Tibial nerve (tissue), 4 donors: ENCODE results near the gene SRRD. TPM values are rescaled to one million over a fixed set of nuclear protein-coding genes. Genes with fewer than 3 reads are reported as not detected.
A peak's percentile ranks its signal among the peaks of the same experiment; 100 is the strongest.

Source experiments
- DNase-seq, 2 donors: peaks; one replicate each; pipeline ENCODE4 v3.0.0-alpha.2; 2019; ENCODE audit warnings: low spot score in 2 of 2
- H3K27ac ChIP-seq, 4 donors: fragments of 200-600 bp; sonication (generic) in 3 of 4; one replicate each; pipeline ENCODE4 v1.5.1; 2017 to 2019; ENCODE audit warnings: mild to moderate bottlenecking in 1 of 4
- H3K27me3 ChIP-seq, 2 donors: fragments of 200-600 bp; sonication (generic) in 1 of 2; one replicate each; pipeline versions ENCODE4 v1.5.1 to v1.6.0; 2017 to 2019
- H3K36me3 ChIP-seq, 3 donors: fragments of 200-600 bp; sonication (generic); one replicate each; pipeline ENCODE4 v1.5.1; 2018 to 2019
- H3K4me1 ChIP-seq, 4 donors: fragments of 200-600 bp; sonication (generic) in 3 of 4; one replicate each; pipeline ENCODE4 v1.5.1; 2017 to 2019
- H3K4me3 ChIP-seq, 4 donors: fragments of 200-600 bp; sonication (generic) in 3 of 4; one replicate each; pipeline ENCODE4 v1.5.1; 2017 to 2019; ENCODE audit warnings: mild to moderate bottlenecking in 1 of 4, moderate library complexity in 1 of 4
- H3K9me3 ChIP-seq, 4 donors: fragments of 200-600 bp; sonication (generic) in 3 of 4; one replicate each; pipeline ENCODE4 v1.5.1; 2017 to 2019
- CTCF ChIP-seq, 5 experiments: fragments of 200-600 bp in 3 of 5; fragments of 450-650 bp in 2 of 5; sonication (generic) in 3 of 5; IDR thresholded peaks; one replicate each; pipeline ENCODE4 v1.5.1; 2016 to 2019; ENCODE audit warnings: antibody characterized with exemption in 5 of 5, mild to moderate bottlenecking in 3 of 5, moderate library complexity in 2 of 5
- EP300 ChIP-seq, 2 donors: sonication (generic); formaldehyde crosslinking; IDR thresholded peaks; one replicate each; pipeline ENCODE4 v1.6.1; 2017; ENCODE audit warnings: antibody characterized with exemption in 2 of 2, mild to moderate bottlenecking in 1 of 2
- POLR2A ChIP-seq, 2 donors: fragments of 450-650 bp; IDR thresholded peaks; one replicate each; pipeline ENCODE4 v1.6.1; 2017; ENCODE audit warnings: antibody characterized with exemption in 2 of 2, mild to moderate bottlenecking in 2 of 2, moderate library complexity in 2 of 2
- WGBS, 2 donors: methylation state at CpG; one replicate each; pipeline ENCODE4 v1.1.5; 2018; 5-methylcytosine and 5-hydroxymethylcytosine counted together
- total RNA-seq, 4 donors: library from RNA; depleted of rRNA; stranded (reverse); fragments of >200 nt; gene quantifications; one replicate each; pipeline ENCODE4 v1.1.0, GENCODE V29; 2016

SRRD gene
- total RNA-seq, 4 donors from 2014 or later: 9.0 to 17.7 (median 10.4) TPM

- H3K4me3 ChIP-seq: no peak overlapping the region
- no peak for TF ChIP-seq CTCF (IDR thresholded peaks at IDR 0.05)
- no peak for TF ChIP-seq EP300 (IDR thresholded peaks at IDR 0.05)
- no peak for TF ChIP-seq POLR2A (IDR thresholded peaks at IDR 0.05)
- 89 to 93% methylated on average over 3 of the region's 3 CpGs for WGBS, 2 donors
- H3K27ac ChIP-seq: no peak overlapping the region
- peaks cover 0 to 71% (median 5%) of the 10 kb centered on the region in 3 donors for H3K36me3 ChIP-seq
- H3K27me3 ChIP-seq: no peaks in the 10 kb centered on the region
- DNase-seq: no peak
- H3K9me3 ChIP-seq: no peaks in the 10 kb centered on the region
- no peaks in the 10 kb centered on the region for H3K4me1 ChIP-seq
Measured at GRCh38 chr22:26536762-26537134, 53.1 kb downstream of the SRRD start.

GRCh38 chr22:26540119-26540518, 56.4 kb downstream of the SRRD start:
- H3K9me3 ChIP-seq: no peaks in the 10 kb centered on the region
- WGBS, 2 donors: 94% methylated on average over 2 of the region's 2 CpGs
- TF ChIP-seq POLR2A (IDR thresholded peaks at IDR 0.05) (no peak), CTCF (IDR thresholded peaks at IDR 0.05) (no peak), EP300 (IDR thresholded peaks at IDR 0.05) (no peak)
- H3K36me3 ChIP-seq: peaks cover 0 to 65% (median 0%) of the 10 kb centered on the region in 3 donors
- no peaks in the 10 kb centered on the region for H3K4me1 ChIP-seq
- no peak for DNase-seq
- H3K27me3 ChIP-seq: no peaks in the 10 kb centered on the region
- no peak overlapping the region for H3K4me3 ChIP-seq
- no peak overlapping the region for H3K27ac ChIP-seq

GRCh38 chr22:26541167-26541819, 57.6 kb downstream of the SRRD start:
- no peak for TF ChIP-seq EP300 (IDR thresholded peaks at IDR 0.05)
- no peak for TF ChIP-seq POLR2A (IDR thresholded peaks at IDR 0.05)
- TF ChIP-seq CTCF (IDR thresholded peaks at IDR 0.05): no peak
- H3K27ac ChIP-seq: no peak overlapping the region
- no peaks in the 10 kb centered on the region for H3K9me3 ChIP-seq
- 93 to 95% methylated on average over 39 to 40 of the region's 47 CpGs for WGBS, 2 donors
- DNase-seq: no peak
- H3K36me3 ChIP-seq: peaks cover 0 to 59% (median 0%) of the 10 kb centered on the region in 3 donors
- H3K4me3 ChIP-seq: no peak overlapping the region
- no peaks in the 10 kb centered on the region for H3K4me1 ChIP-seq
- H3K27me3 ChIP-seq: no peaks in the 10 kb centered on the region

- peak in 1 of 2 donors; percentile 11 for DNase-seq
- TF ChIP-seq CTCF (IDR thresholded peaks at IDR 0.05): no peak
- TF ChIP-seq POLR2A (IDR thresholded peaks at IDR 0.05): no peak
- peak in 1 of 2 donors; percentile 28 for TF ChIP-seq EP300 (IDR thresholded peaks at IDR 0.05)
- Histone ChIP-seq H3K36me3 (peaks cover 0 to 44% (median 0%) of the 10 kb centered on the region in 3 donors), H3K27me3 (no peaks in the 10 kb centered on the region), H3K4me1 (peaks cover 0 to 5% (median 0%) of the 10 kb centered on the region in 4 donors), H3K27ac (no peak overlapping the region), H3K9me3 (no peaks in the 10 kb centered on the region), H3K4me3 (no peak overlapping the region)
- WGBS, 2 donors: 46 to 52% methylated on average over 3 of the region's 3 CpGs
Measured at GRCh38 chr22:26542831-26543230, 59.2 kb downstream of the SRRD start.

Other genes starting within 250 kb of the SRRD start
- gene ASPHD2, start 54.6 kb upstream of the SRRD start, total RNA-seq: 1 to 10 TPM in 1 of 4 donors, under 1 TPM in 3; 0.20 to 1.2 (median 0.54) TPM
- 10 to 100 TPM; 32.7 to 62.3 (median 46.0) TPM for gene HPS4, start 94 bp upstream of the SRRD start, total RNA-seq
- gene TFIP11, start 28.6 kb downstream of the SRRD start, total RNA-seq: 10 to 100 TPM; 15.5 to 23.9 (median 19.3) TPM
- 10 to 100 TPM; 39.1 to 83.4 (median 60.6) TPM for gene TPST2, start 106.3 kb downstream of the SRRD start, total RNA-seq
- 1 to 10 TPM in 3 of 4 donors, under 1 TPM in 1; 0.84 to 4.8 (median 1.8) TPM for gene CRYBB1, start 134.2 kb downstream of the SRRD start, total RNA-seq
- gene CRYBA4, start 138.1 kb downstream of the SRRD start, total RNA-seq: not detected
- gene MIAT, start 173.7 kb downstream of the SRRD start, total RNA-seq: 1 to 10 TPM in 1 of 4 donors, under 1 TPM in 3; 0.42 to 1.5 (median 0.62) TPM